OCI-LY3 (cell line): ENCODE measurements around the gene ACOT2.

Experiments
- H2AFZ ChIP-seq: fragments of 200-600, 300-600 bp; shearing (Covaris generic); 2 replicates; pipeline ENCODE4 v1.6.0; 2014; ENCODE audit warnings: antibody characterized with exemption, low read depth, low read length
- H3K27ac ChIP-seq: fragments of 200-600, 300-600 bp; sonication (generic); 2 replicates; pipeline ENCODE4 v1.5.1; 2014; ENCODE audit warnings: mild to moderate bottlenecking, low read length, moderate library complexity, mixed read lengths
- H3K27me3 ChIP-seq: fragments of 200-600, 300-600 bp; sonication (generic); 2 replicates; pipeline ENCODE4 v1.6.1; 2014; ENCODE audit warnings: low read depth, low read length, mixed read lengths
- H3K36me3 ChIP-seq: fragments of 200-600, 300-600 bp; sonication (generic); replicated peaks from 2 replicates; pipeline ENCODE3; 2014; ENCODE audit warnings: low read depth, low read length, mixed read lengths
- H3K4me1 ChIP-seq: fragments of 300-600, 200-600 bp; sonication (generic); 2 replicates; pipeline ENCODE4 v1.6.1; 2014; ENCODE audit warnings: low read length, mixed read lengths
- H3K4me2 ChIP-seq: fragments of 200-600, 300-600 bp; sonication (generic); 2 replicates; pipeline ENCODE4 v1.6.1; 2014; ENCODE audit warnings: low read length, mixed read lengths
- H3K4me3 ChIP-seq: fragments of 300-600, 200-600 bp; sonication (generic); 2 replicates; pipeline ENCODE4 v1.5.1; 2014; ENCODE audit warnings: antibody characterized with exemption, mild to moderate bottlenecking, low read length, moderate library complexity
- H3K79me2 ChIP-seq: fragments of 300-600, 200-600 bp; shearing (Covaris generic); 2 replicates; pipeline ENCODE4 v1.6.1; 2014; ENCODE audit warnings: mild to moderate bottlenecking, low read length, mixed read lengths
- H3K9ac ChIP-seq: fragments of 300-600, 200-600 bp; shearing (Covaris generic); 2 replicates; pipeline ENCODE4 v1.6.0; 2014; ENCODE audit warnings: mild to moderate bottlenecking, low read length, moderate library complexity
- H3K9me3 ChIP-seq: fragments of 200-600, 300-600 bp; shearing (Covaris generic); 2 replicates; pipeline ENCODE4 v1.6.1; 2014; ENCODE audit warnings: low read length, mixed read lengths; ENCODE audit not compliant: insufficient read depth
- H4K20me1 ChIP-seq: fragments of 200-600, 300-600 bp; sonication (generic); 2 replicates; pipeline ENCODE4 v1.6.1; 2016; ENCODE audit warnings: low read length, mixed read lengths; ENCODE audit not compliant: insufficient read depth
- CTCF ChIP-seq: fragments of 200-600, 300-600 bp; sonication (generic); IDR thresholded peaks from 2 replicates; pipeline ENCODE4 v1.5.1; 2014; ENCODE audit warnings: antibody characterized with exemption, low read length, low read depth
- EZH2phosphoT487 ChIP-seq: fragments of 200-600 bp; shearing (Covaris generic); IDR thresholded peaks from 2 replicates; pipeline ENCODE4 v1.6.1; 2018; ENCODE audit warnings: antibody characterized with exemption, mixed run types, low read depth

ACOT2 gene

DNA sequence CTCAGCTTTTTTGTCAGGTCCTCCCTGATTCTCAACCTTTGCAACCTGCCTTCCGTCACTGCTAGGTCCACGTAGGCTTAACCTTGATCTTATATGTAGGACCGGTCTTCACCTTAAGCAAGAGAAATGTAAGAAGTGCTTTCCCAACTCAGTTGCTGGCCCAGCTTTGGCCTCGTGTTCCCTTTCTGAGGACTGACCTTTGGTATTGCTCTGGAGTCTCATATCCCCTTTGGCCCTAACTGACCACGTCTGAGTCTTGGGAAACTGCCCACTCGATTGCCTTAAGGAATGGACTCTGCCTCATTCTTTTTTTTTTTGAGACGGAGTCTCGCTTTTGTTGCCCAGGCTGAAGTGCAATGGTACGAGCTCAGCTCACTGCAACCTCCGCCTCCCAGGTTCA lies 51.3 kb downstream of the ACOT2 start:
- no peak overlapping the region for H3K4me3 ChIP-seq
- no peaks in the 10 kb centered on the region for H3K79me2 ChIP-seq
- H3K9ac ChIP-seq: no peak overlapping the region
- no peaks in the 10 kb centered on the region for H3K4me1 ChIP-seq
- no peak overlapping the region for H3K4me2 ChIP-seq
- TF ChIP-seq CTCF: no peak
- no peak for TF ChIP-seq EZH2phosphoT487
- no peaks in the 10 kb centered on the region for H3K27me3 ChIP-seq
- no peaks in the 10 kb centered on the region for H4K20me1 ChIP-seq
- H2AFZ ChIP-seq: no peak overlapping the region
- H3K27ac ChIP-seq: no peak overlapping the region
- H3K9me3 ChIP-seq: no peaks in the 10 kb centered on the region
- H3K36me3 ChIP-seq: no peaks in the 10 kb centered on the region

GRCh38 chr14:73623504-73624054 lies 54.6 kb downstream of the ACOT2 start:
- no peak overlapping the region for H3K27ac ChIP-seq

More at GRCh38 chr14:73623504-73624054, 54.6 kb downstream of the ACOT2 start:
- Histone ChIP-seq H3K9ac (no peak overlapping the region), H2AFZ (no peak overlapping the region), H3K27me3 (no peaks in the 10 kb centered on the region), H3K79me2 (no peaks in the 10 kb centered on the region), H3K4me2 (no peak overlapping the region), H3K36me3 (no peaks in the 10 kb centered on the region), H4K20me1 (no peaks in the 10 kb centered on the region), H3K4me1 (no peaks in the 10 kb centered on the region), H3K9me3 (no peaks in the 10 kb centered on the region), H3K4me3 (no peak overlapping the region)
- TF ChIP-seq EZH2phosphoT487: no peak
